Calu3 (cell line): ENCODE measurements around the gene COL6A3. TPM values are rescaled to one million over a fixed set of nuclear protein-coding genes. Genes with fewer than 3 reads are reported as not detected.

Experiments
- BruUV-seq: library from RNA; stranded (reverse); fragments of 400-500 nt; replicated peaks from 2 replicates; lab custom pipeline; 2021; lab: Mats Ljungman, UMichigan
- CTCF ChIA-PET: fragments of 300-600 bp; sonication (Branson Sonifier 250); formaldehyde crosslinking; loops from one replicate; lab custom pipeline; 2022; ENCODE audit warnings: antibody characterized with exemption; lab: Charles Lee
- DNase-seq: peaks from one replicate; pipeline ENCODE4 v3.0.0; 2022
- H3K27ac Mint-ChIP-seq: one replicate; pipeline ENCODE4 v1.8.0; 2022; ENCODE audit warnings: mixed read lengths; ENCODE audit not compliant: unreplicated experiment
- H3K27me3 Mint-ChIP-seq: one replicate; pipeline ENCODE4 v1.8.0; 2022; ENCODE audit warnings: mixed read lengths; ENCODE audit not compliant: unreplicated experiment
- H3K36me3 Mint-ChIP-seq: one replicate; pipeline ENCODE4 v1.8.0; 2022; ENCODE audit warnings: mild to moderate bottlenecking, moderate library complexity, mixed read lengths; ENCODE audit not compliant: insufficient read depth, unreplicated experiment
- H3K4me1 Mint-ChIP-seq: one replicate; pipeline ENCODE4 v1.8.0; 2022; ENCODE audit warnings: mild to moderate bottlenecking, low read depth, mixed read lengths; ENCODE audit not compliant: unreplicated experiment
- H3K4me3 Mint-ChIP-seq: one replicate; pipeline ENCODE4 v1.8.0; 2022; ENCODE audit warnings: mild to moderate bottlenecking, low read depth, moderate library complexity, mixed read lengths; ENCODE audit not compliant: unreplicated experiment
- H3K9me3 Mint-ChIP-seq: one replicate; pipeline ENCODE4 v1.8.0; 2022; ENCODE audit warnings: low read depth, mixed read lengths; ENCODE audit not compliant: unreplicated experiment
- intact Hi-C: fragments of 100-400 bp; cut with micrococcal nuclease; formaldehyde crosslinking; loops from one replicate; pipeline ENCODE4 v1.10.0; 2022; ENCODE audit not compliant: unreplicated experiment
- total RNA-seq: library from RNA; stranded (reverse); gene quantifications from 2 replicates; pipeline ENCODE4 v1.2.3, GENCODE V29; 2022
- TF ChIP-seq, protein P1 (sequence below): fragments of 200-600 bp; IDR thresholded peaks from one replicate; pipeline ENCODE4 v1.8.0; 2022; ENCODE audit warnings: antibody characterized with exemption; ENCODE audit not compliant: unreplicated experiment

Gene COL6A3
- total RNA-seq, 1 experiment from 2014 or later, result 0.07 TPM

DNA sequence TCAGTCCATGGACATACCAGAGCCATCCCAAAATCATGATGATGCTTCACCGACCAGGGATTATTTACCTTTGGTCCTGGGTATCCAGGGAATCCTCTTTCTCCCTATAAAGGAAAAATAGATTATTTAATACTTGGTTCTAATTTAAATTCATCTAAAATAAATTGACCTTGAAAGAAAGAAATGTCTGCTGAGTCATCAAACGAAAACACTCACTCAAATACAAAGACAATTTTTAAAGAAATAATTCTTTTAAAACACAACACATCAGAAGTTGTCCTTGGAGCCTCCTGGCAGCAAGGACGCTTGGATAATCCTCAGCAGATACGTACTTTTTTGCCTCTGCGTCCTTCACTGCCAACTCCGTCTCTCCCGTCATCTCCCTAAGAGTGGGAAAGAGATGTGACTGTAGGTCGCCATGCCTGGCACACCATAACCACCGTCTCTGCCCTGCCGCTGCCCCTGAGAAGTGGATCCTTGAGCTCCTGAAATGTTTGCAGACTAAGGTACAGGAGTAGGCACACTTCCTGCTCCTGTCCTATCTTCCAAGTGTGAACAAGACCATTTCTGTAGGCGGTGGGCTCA, 65.6 kb downstream of the COL6A3 start:
- Mint-ChIP-seq H3K27me3 (peaks cover 100% of the 10 kb centered on the region), H3K4me3 (no peak overlapping the region), H3K4me1 (no peaks in the 10 kb centered on the region), H3K9me3 (no peaks in the 10 kb centered on the region), H3K36me3 (no peaks in the 10 kb centered on the region), H3K27ac (no peak overlapping the region)
- TF ChIP-seq, protein P1, sequence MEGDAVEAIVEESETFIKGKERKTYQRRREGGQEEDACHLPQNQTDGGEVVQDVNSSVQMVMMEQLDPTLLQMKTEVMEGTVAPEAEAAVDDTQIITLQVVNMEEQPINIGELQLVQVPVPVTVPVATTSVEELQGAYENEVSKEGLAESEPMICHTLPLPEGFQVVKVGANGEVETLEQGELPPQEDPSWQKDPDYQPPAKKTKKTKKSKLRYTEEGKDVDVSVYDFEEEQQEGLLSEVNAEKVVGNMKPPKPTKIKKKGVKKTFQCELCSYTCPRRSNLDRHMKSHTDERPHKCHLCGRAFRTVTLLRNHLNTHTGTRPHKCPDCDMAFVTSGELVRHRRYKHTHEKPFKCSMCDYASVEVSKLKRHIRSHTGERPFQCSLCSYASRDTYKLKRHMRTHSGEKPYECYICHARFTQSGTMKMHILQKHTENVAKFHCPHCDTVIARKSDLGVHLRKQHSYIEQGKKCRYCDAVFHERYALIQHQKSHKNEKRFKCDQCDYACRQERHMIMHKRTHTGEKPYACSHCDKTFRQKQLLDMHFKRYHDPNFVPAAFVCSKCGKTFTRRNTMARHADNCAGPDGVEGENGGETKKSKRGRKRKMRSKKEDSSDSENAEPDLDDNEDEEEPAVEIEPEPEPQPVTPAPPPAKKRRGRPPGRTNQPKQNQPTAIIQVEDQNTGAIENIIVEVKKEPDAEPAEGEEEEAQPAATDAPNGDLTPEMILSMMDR, result no peak
- CTCF ChIA-PET, result no interaction called here
- intact Hi-C loops, result no loop called here
- BruUV-seq, result no TSS peak
- no peak for DNase-seq

DNA sequence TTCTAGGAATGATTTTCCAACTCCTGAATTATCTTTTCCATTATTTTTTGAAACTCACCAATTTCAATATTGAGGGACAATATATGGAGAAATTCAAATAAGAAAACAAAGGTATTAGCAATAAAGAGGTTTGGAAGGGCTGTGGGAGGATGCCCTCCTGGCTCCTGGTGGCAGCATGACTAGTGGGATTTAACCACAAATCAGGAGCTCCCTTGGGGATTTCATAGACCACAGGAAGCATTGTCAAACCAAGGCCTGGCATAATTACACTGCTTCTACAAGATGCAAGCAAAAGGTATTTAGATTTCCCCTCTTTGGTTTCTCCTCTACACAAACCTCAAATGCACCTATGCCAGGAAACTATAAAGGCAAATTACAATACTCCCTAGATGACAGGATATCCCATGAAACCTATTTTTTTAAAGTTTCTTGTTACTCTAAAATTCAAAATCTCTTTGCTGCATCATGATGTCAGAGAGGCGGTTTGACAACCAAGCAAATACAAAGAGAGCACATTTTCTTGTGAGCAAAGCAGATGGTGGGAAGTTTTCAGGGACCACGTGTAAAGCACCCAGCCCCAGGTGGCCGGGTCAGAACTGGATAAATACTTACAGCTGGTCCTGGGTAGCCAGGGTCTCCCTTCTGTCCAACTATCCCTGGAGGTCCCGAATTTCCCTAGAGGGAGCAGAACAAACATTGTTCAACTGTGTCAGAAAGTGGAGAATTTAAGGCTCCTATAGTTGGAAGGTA, 67.9 kb downstream of the COL6A3 start:
- H3K36me3 Mint-ChIP-seq, result no peaks in the 10 kb centered on the region
- TF ChIP-seq, protein P1, result no peak

DNA sequence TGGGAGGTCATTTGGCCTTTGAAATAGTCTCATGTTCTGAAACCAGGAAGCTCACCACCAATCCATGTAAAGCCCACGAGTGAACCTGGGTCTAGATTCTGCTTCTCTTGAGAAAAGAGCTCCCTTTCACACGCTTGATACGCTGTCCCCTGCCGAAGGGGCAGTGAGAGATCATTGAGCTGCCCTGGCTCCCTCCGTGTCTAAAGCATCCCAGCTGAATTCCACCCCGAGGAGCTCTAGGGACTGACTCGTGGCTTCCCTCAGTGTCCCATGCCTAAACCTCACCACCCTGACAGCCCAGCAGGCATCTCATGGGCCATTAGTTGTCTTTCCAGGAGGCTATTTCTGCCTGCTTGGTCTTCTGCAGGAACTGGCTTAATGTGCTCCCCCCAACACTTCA, 68.6 kb downstream of the COL6A3 start:
- H3K36me3 Mint-ChIP-seq, result no peaks in the 10 kb centered on the region

More for the DNA sequence above, 67.9 kb downstream of the COL6A3 start:
- intact Hi-C loops, result no loop called here
- no peaks in the 10 kb centered on the region for H3K4me1 Mint-ChIP-seq
- no peak for DNase-seq
- H3K4me3 Mint-ChIP-seq, result no peak overlapping the region
- BruUV-seq, result no TSS peak
- H3K27ac Mint-ChIP-seq, result no peak overlapping the region
- CTCF ChIA-PET, result interaction anchor here (0.5 kb wide), 1 partner anchor 34 kb away, joined by 8 read pairs; no protein-coding TSS in a partner anchor
- H3K9me3 Mint-ChIP-seq, result no peaks in the 10 kb centered on the region
- H3K27me3 Mint-ChIP-seq, result peaks cover 92% of the 10 kb centered on the region

DNA sequence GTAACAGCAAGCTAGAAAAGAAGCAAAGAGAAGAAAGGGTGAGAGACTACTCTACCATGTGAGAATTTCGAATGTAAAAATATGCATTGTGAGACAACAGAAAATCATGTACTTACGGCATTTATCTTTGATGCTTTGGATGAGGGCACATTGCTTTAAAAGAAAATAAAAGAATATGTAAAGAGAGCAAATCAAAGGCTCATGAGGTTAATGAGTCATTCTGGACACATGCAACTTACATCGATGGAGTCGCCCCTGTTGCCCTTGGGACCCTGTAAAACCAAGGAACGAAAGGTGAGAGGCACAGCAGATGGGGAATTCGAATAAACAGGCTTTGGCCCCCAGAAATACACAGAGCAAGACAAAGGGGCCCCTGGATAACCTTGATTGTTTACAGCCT, 69.0 kb downstream of the COL6A3 start:
- Mint-ChIP-seq H3K27me3 (peaks cover 81% of the 10 kb centered on the region), H3K4me3 (no peak overlapping the region), H3K36me3 (no peaks in the 10 kb centered on the region), H3K4me1 (no peaks in the 10 kb centered on the region), H3K9me3 (no peaks in the 10 kb centered on the region), H3K27ac (no peak overlapping the region)
- CTCF ChIA-PET, result no interaction called here
- DNase-seq, result no peak
- intact Hi-C loops, result no loop called here
- TF ChIP-seq, protein P1, result no peak
- BruUV-seq, result no TSS peak

More for the DNA sequence above, 68.6 kb downstream of the COL6A3 start:
- no peaks in the 10 kb centered on the region for H3K4me1 Mint-ChIP-seq
- H3K4me3 Mint-ChIP-seq, result no peak overlapping the region
- TF ChIP-seq, protein P1, result no peak
- peaks cover 85% of the 10 kb centered on the region for H3K27me3 Mint-ChIP-seq
- CTCF ChIA-PET, result interaction anchor here (0.5 kb wide), 1 partner anchor 34 kb away, joined by 8 read pairs; no protein-coding TSS in a partner anchor
- H3K27ac Mint-ChIP-seq, result no peak overlapping the region
- H3K9me3 Mint-ChIP-seq, result no peaks in the 10 kb centered on the region
- no peak for DNase-seq
- intact Hi-C loops, result no loop called here
- BruUV-seq, result no TSS peak
